ENCODE data around the gene ARHGAP11B.
"Not testable (repeated sequence)": the region's sequence is repeated elsewhere in the genome, so short reads cannot be mapped to it uniquely, and the experiment has no call there.

GRCh38 chr15:30621342-30621741, 4.6 kb upstream of the ARHGAP11B start:
- peak in 1 of 5 experiments; percentile 23 for TF ChIP-seq CTCF (IDR thresholded peaks at IDR 0.05)
- not testable (repeated sequence) for TF ChIP-seq EP300 (IDR thresholded peaks at IDR 0.05; ENCODE audit: low read depth); POLR2AphosphoS5 (IDR thresholded peaks at IDR 0.05)
